DND-41 (cell line): ENCODE results near the gene SLC41A1.

Source experiments
- ATAC-seq: fragments of 200-7000 bp; cut with Tn5 transposase; 3 replicates; pipeline ENCODE4 v1.9.1; 2021; ENCODE audit warnings: low read depth; ENCODE audit not compliant: insufficient read depth
- DNase-seq: peaks from one replicate; pipeline ENCODE4 v3.0.0-alpha.2; 2020
- H2AFZ ChIP-seq: 2 replicates; pipeline ENCODE4 v1.6.0; 2012; ENCODE audit warnings: low read depth, low read length
- H3K27ac ChIP-seq: 2 replicates; pipeline ENCODE4 v1.5.1; 2012; ENCODE audit warnings: low read length, inconsistent platforms
- H3K27me3 ChIP-seq: fragments of 200-600 bp; sonication (generic); 2 replicates; pipeline ENCODE4 v1.6.0; 2012; ENCODE audit warnings: low read length, mild to moderate bottlenecking, inconsistent platforms; ENCODE audit not compliant: insufficient read depth, poor library complexity
- H3K36me3 ChIP-seq: 2 replicates; pipeline ENCODE4 v1.5.1; 2012; ENCODE audit warnings: low read length, inconsistent platforms; ENCODE audit not compliant: insufficient read depth
- H3K4me1 ChIP-seq: 2 replicates; pipeline ENCODE4 v1.5.1; 2012; ENCODE audit warnings: mild to moderate bottlenecking, low read length; ENCODE audit not compliant: insufficient read depth
- H3K4me2 ChIP-seq: 2 replicates; pipeline ENCODE4 v1.6.0; 2012; ENCODE audit warnings: mild to moderate bottlenecking, moderate library complexity, low read length, inconsistent platforms; ENCODE audit not compliant: insufficient read depth
- H3K4me3 ChIP-seq, 2 experiments: fragments of 200-600 bp in 1 of 2; shearing (Covaris generic) in 1 of 2; 2 replicates each; pipeline ENCODE4 v1.5.1; 2012 to 2016; ENCODE audit warnings: inconsistent platforms in 2 of 2, low read length in 2 of 2, mild to moderate bottlenecking in 2 of 2, low read depth in 1 of 2, moderate library complexity in 1 of 2
- H3K79me2 ChIP-seq: 2 replicates; pipeline ENCODE4 v1.6.0; 2012; ENCODE audit warnings: low read length, inconsistent platforms; ENCODE audit not compliant: insufficient read depth
- H3K9ac ChIP-seq: 2 replicates; pipeline ENCODE4 v1.6.0; 2012; ENCODE audit warnings: low read depth, mild to moderate bottlenecking, inconsistent platforms, low read length, moderate library complexity
- H3K9me3 ChIP-seq: 2 replicates; pipeline ENCODE4 v1.5.1; 2012; ENCODE audit warnings: low read length, moderate library complexity, mild to moderate bottlenecking, inconsistent platforms; ENCODE audit not compliant: insufficient read depth, severe bottlenecking
- H4K20me1 ChIP-seq: 2 replicates; pipeline ENCODE4 v1.6.0; 2012; ENCODE audit warnings: low read length; ENCODE audit not compliant: insufficient read depth
- EZH2 ChIP-seq: IDR thresholded peaks from 3 replicates; pipeline ENCODE4 v1.6.1; 2012; ENCODE audit warnings: borderline replicate concordance, low read depth, mild to moderate bottlenecking, moderate library complexity, low read length, inconsistent platforms; ENCODE audit not compliant: severe bottlenecking
- TF ChIP-seq, protein P1 (sequence below): IDR thresholded peaks from 2 replicates; pipeline ENCODE4 v1.5.1; 2012; ENCODE audit warnings: borderline replicate concordance, low read length, moderate library complexity, mild to moderate bottlenecking; ENCODE audit not compliant: poor library complexity, severe bottlenecking; ENCODE audit errors: extremely low read depth

Gene SLC41A1

DNA sequence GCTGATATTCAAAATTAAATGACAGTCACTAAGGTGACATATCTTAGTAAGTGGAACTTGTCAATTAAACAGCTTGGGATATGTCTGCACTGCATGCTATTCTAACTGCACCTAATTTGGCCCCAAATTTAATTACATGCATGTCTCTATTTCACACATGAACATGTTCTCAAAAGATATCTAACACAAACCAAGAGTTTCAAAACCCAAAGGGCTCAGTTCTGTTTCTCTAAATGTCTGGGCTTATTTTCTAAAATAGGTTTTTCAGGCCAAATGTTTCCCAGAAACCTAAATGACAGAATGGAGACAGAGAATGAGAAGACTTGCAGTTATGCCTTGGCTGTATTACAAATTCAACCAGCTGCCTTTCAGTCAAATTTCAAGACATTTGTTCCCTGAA, 49.0 kb downstream of the SLC41A1 start:
- H4K20me1 ChIP-seq, result no peaks in the 10 kb centered on the region
- no peak overlapping the region for H3K4me3 ChIP-seq
- TF ChIP-seq, protein P1, sequence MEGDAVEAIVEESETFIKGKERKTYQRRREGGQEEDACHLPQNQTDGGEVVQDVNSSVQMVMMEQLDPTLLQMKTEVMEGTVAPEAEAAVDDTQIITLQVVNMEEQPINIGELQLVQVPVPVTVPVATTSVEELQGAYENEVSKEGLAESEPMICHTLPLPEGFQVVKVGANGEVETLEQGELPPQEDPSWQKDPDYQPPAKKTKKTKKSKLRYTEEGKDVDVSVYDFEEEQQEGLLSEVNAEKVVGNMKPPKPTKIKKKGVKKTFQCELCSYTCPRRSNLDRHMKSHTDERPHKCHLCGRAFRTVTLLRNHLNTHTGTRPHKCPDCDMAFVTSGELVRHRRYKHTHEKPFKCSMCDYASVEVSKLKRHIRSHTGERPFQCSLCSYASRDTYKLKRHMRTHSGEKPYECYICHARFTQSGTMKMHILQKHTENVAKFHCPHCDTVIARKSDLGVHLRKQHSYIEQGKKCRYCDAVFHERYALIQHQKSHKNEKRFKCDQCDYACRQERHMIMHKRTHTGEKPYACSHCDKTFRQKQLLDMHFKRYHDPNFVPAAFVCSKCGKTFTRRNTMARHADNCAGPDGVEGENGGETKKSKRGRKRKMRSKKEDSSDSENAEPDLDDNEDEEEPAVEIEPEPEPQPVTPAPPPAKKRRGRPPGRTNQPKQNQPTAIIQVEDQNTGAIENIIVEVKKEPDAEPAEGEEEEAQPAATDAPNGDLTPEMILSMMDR, result no peak
- no peak for TF ChIP-seq EZH2
- DNase-seq, result no peak
- H3K4me2 ChIP-seq, result no peak overlapping the region
- no peaks in the 10 kb centered on the region for H3K79me2 ChIP-seq
- no peaks in the 10 kb centered on the region for H3K27me3 ChIP-seq
- H3K27ac ChIP-seq, result no peak overlapping the region
- no peaks in the 10 kb centered on the region for H3K4me1 ChIP-seq
- peaks cover under 1% of the 10 kb centered on the region; the same call in 1 of the 2 replicates for H3K36me3 ChIP-seq
- no peak for ATAC-seq
- H3K9ac ChIP-seq, result no peak overlapping the region
- no peaks in the 10 kb centered on the region for H3K9me3 ChIP-seq
- no peak overlapping the region for H2AFZ ChIP-seq

DNA sequence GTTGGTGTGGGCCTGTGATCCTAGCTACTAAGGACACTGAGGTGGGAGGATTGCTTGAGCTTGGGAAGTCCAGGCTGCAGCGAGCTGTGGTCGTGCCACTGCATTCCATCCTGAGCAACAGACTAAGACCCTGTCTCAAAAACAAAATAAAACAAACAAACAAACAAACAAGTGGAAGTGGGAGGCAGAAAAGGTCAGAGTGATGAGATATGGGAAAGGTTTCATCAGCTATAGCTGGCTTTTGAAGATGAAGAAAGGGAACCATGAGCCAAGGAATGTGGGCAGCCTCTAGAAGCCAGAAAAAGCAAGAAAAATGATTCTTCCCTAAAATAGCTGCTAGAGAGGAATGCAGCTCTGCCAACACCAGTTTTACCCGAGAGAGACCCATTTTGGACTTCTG, 52.4 kb downstream of the SLC41A1 start:
- Histone ChIP-seq H2AFZ (no peak overlapping the region), H4K20me1 (no peaks in the 10 kb centered on the region), H3K9ac (no peak overlapping the region), H3K79me2 (no peaks in the 10 kb centered on the region), H3K4me3 (no peak overlapping the region), H3K9me3 (no peaks in the 10 kb centered on the region), H3K27me3 (no peaks in the 10 kb centered on the region), H3K4me2 (no peak overlapping the region), H3K27ac (no peak overlapping the region), H3K4me1 (no peaks in the 10 kb centered on the region), H3K36me3 (no peaks in the 10 kb centered on the region)
- TF ChIP-seq EZH2, result no peak
- TF ChIP-seq, protein P1, result no peak
- ATAC-seq (no peak), DNase-seq (no peak)

DNA sequence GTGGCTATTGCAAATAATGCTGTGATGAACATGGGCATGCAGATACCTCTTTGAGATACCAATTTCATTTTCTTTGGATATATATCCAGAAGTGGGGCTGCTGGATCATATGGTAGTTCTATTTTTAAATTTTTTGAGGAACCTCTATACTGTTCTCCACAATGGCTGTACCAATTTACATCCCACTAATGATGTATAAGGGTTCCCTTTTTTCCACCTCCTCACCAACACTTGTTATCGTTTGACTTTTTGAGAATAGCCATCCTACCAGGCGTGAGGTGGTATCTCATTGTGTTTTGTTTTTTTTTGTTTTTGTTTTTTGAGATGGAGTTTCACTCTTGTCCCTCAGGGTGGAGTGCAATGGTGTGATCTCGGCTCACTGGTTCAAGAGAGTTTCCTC, 56.4 kb downstream of the SLC41A1 start:
- Histone ChIP-seq H3K9me3 (no peaks in the 10 kb centered on the region), H3K4me1 (no peaks in the 10 kb centered on the region), H3K79me2 (no peaks in the 10 kb centered on the region), H2AFZ (no peak overlapping the region), H3K4me3 (no peak overlapping the region), H3K4me2 (no peak overlapping the region), H3K27ac (no peak overlapping the region), H3K9ac (no peak overlapping the region), H4K20me1 (no peaks in the 10 kb centered on the region), H3K27me3 (no peaks in the 10 kb centered on the region), H3K36me3 (no peaks in the 10 kb centered on the region)
- ATAC-seq, result no peak
- DNase-seq, result no peak
- TF ChIP-seq, protein P1, result no peak
- no peak for TF ChIP-seq EZH2

DNA sequence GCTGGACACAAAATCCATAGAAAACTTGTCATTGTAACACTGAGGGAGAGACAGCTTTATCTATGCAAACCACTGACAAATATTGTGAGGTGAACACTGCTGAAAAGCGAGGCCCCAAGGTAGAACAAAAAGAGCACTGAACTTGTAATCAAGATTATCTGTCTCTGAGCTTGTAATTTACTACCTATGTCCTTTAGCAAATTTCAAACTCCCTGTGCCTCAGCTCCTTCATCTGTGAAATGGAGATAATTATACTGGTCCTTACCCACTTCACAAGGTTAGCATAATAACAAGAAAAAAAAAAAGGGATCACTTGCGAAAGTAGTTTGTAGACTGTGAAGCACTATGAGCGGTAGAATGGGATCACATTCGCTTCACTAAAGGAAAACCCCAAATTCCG, 58.1 kb downstream of the SLC41A1 start:
- no peak overlapping the region for H3K9ac ChIP-seq
- H3K4me3 ChIP-seq, result no peak overlapping the region
- H3K27me3 ChIP-seq, result no peaks in the 10 kb centered on the region
- peaks cover under 1% of the 10 kb centered on the region for H3K79me2 ChIP-seq
- TF ChIP-seq, protein P1, result no peak
- no peak for TF ChIP-seq EZH2
- H4K20me1 ChIP-seq, result no peaks in the 10 kb centered on the region
- H3K36me3 ChIP-seq, result no peaks in the 10 kb centered on the region
- no peak overlapping the region for H2AFZ ChIP-seq
- H3K27ac ChIP-seq, result no peak overlapping the region
- ATAC-seq (no peak), DNase-seq (no peak)
- no peak overlapping the region for H3K4me2 ChIP-seq
- H3K4me1 ChIP-seq, result peaks cover 9% of the 10 kb centered on the region
- H3K9me3 ChIP-seq, result no peaks in the 10 kb centered on the region
